Testis (tissue), 2 donors: ENCODE results near the gene TEX13A.

ENCODE experiments used
- CTCF ChIP-seq, 3 experiments: fragments of 450-650 bp in 2 of 3; fragments of 200-600 bp in 1 of 3; sonication (generic) in 1 of 3; IDR thresholded peaks; one replicate each; pipeline ENCODE4 v1.5.1; 2016 to 2019; ENCODE audit warnings: antibody characterized with exemption in 3 of 3, mild to moderate bottlenecking in 2 of 3, moderate library complexity in 1 of 3
- POLR2A ChIP-seq: fragments of 450-650 bp; IDR thresholded peaks from one replicate; pipeline ENCODE4 v1.6.1; 2017; ENCODE audit warnings: antibody characterized with exemption, mild to moderate bottlenecking, moderate library complexity

- TF ChIP-seq CTCF (IDR thresholded peaks at IDR 0.05) (no peak), POLR2A (no peak)
Observed at GRCh38 chrX:105263801-105264200, 43.3 kb upstream of the TEX13A start.
